K562 (cell line): ENCODE measurements around the gene SSBP2. TPM values are rescaled to one million over a fixed set of nuclear protein-coding genes. Genes with fewer than 3 reads are reported as not detected.

ENCODE experiments used
- BRD9 ChIP-seq: fragments of 450-650 bp; IDR thresholded peaks from 2 replicates; pipeline ENCODE4 v1.6.1; 2018; ENCODE audit warnings: low read depth; ENCODE audit not compliant: partially characterized antibody
- HDGF ChIP-seq: fragments of 450-650 bp; IDR thresholded peaks from 2 replicates; pipeline ENCODE4 v1.6.1; 2016
- HLTF ChIP-seq: fragments of 450-650 bp; IDR thresholded peaks from 2 replicates; pipeline ENCODE4 v1.6.1; 2016
- HNRNPLL ChIP-seq: fragments of 200-400 bp; formaldehyde crosslinking; IDR thresholded peaks from 2 replicates; pipeline ENCODE4 v1.6.1; 2017; ENCODE audit warnings: low read length, low read depth, mild to moderate bottlenecking; ENCODE audit not compliant: poor library complexity, severe bottlenecking
- ILK ChIP-seq: fragments of 450-650 bp; IDR thresholded peaks from 2 replicates; pipeline ENCODE4 v1.6.1; 2016; ENCODE audit warnings: missing genetic modification characterization, low read depth, mild to moderate bottlenecking, missing compliant biosample characterization, moderate library complexity, borderline replicate concordance
- PHF8 ChIP-seq: fragments of 200-600 bp; sonication (generic); IDR thresholded peaks from 2 replicates; pipeline ENCODE4 v1.6.1; 2012; ENCODE audit warnings: mixed run types, mild to moderate bottlenecking, inconsistent platforms, low read length, moderate library complexity, borderline replicate concordance
- POLR2G ChIP-seq: fragments of 200-400 bp; formaldehyde crosslinking; IDR thresholded peaks from 2 replicates; pipeline ENCODE4 v1.6.1; 2017; ENCODE audit warnings: low read depth, mild to moderate bottlenecking, antibody characterized with exemption, low read length, moderate library complexity
- RBM39 ChIP-seq: fragments of 200-400 bp; formaldehyde crosslinking; optimal IDR thresholded peaks from 2 replicates; pipeline ENCODE3; 2018; ENCODE audit warnings: low read depth, low read length
- RHOXF2B ChIP-seq: fragments of 250-450 bp; sonication (Bioruptor Pico); conservative IDR thresholded peaks from 2 replicates; pipeline ENCODE4 v1.5.1; 2021
- TCF3 ChIP-seq: sonication (generic); formaldehyde crosslinking; IDR thresholded peaks from 2 replicates; pipeline ENCODE4 v1.4.0; 2020; ENCODE audit warnings: mild to moderate bottlenecking, missing genetic modification reagents
- ZBTB17 ChIP-seq: fragments of 450-650 bp; formaldehyde crosslinking; IDR thresholded peaks from 2 replicates; pipeline ENCODE4 v1.4.0; 2020; ENCODE audit warnings: mild to moderate bottlenecking
- ZBTB7A ChIP-seq: IDR thresholded peaks from 2 replicates; pipeline ENCODE4 v1.6.1; 2011; ENCODE audit warnings: low read depth, mild to moderate bottlenecking, low read length, moderate library complexity, borderline replicate concordance; ENCODE audit not compliant: control insufficient read depth
- ZNF134 ChIP-seq: fragments of 250-450 bp; sonication (Bioruptor Pico); conservative IDR thresholded peaks from 2 replicates; pipeline ENCODE4 v1.4.0; 2020
- ZNF354B ChIP-seq: fragments of 250-450 bp; sonication (Bioruptor Pico); IDR thresholded peaks from 2 replicates; pipeline ENCODE4 v1.4.0; 2020
- polyA plus RNA-seq, 8 experiments: library from polyadenylated mRNA; depleted of rRNA in 4 of 8; stranded (reverse) in 5 of 8; unstranded in 3 of 8; fragments of >200 nt; fragmentation: Nextera tagmentation in 2 of 8; fragmentation: Illumina TruSeq in 1 of 8; extraction: Ambion mirVana in 2 of 8; extraction: Trizol in 1 of 8; gene quantifications; 2 replicates each; pipeline versions ENCODE4 v1.2.1 to v1.2.3, GENCODE V29; 2011 to 2014; ENCODE audit warnings: inconsistent platforms in 1 of 8, missing spikeins in 1 of 8
- total RNA-seq, 7 experiments: library from RNA; depleted of rRNA in 6 of 7; stranded (reverse); fragments of >200 nt in 6 of 7; fragmentation: Illumina TruSeq in 2 of 7; extraction: Trizol in 2 of 7; gene quantifications; 2 replicates each; pipeline versions ENCODE4 v1.2.1 to v1.2.3, GENCODE V29; 2011 to 2021; ENCODE audit warnings: low replicate concordance in 1 of 7
- TF ChIP-seq, protein P1 (sequence below): fragments of 450-650 bp; formaldehyde crosslinking; IDR thresholded peaks from 2 replicates; pipeline ENCODE4 v1.4.0; 2020; ENCODE audit warnings: mild to moderate bottlenecking, moderate library complexity
- TF ChIP-seq, protein P2 (sequence below), 2 experiments: fragments of 450-650 bp; IDR thresholded peaks; 2 replicates each; pipeline ENCODE4 v1.6.1; 2016
- TF ChIP-seq, protein P3 (sequence below): fragments of 250-450 bp; sonication (Bioruptor Pico); IDR thresholded peaks from 2 replicates; pipeline ENCODE4 v1.8.0; 2021; ENCODE audit warnings: borderline replicate concordance, mild to moderate bottlenecking, moderate library complexity; ENCODE audit not compliant: poor library complexity, severe bottlenecking
- TF ChIP-seq, protein P4 (sequence below): IDR thresholded peaks from 2 replicates; pipeline ENCODE4 v1.6.1; 2016; ENCODE audit warnings: missing genetic modification characterization, missing compliant biosample characterization
- TF ChIP-seq, protein P5 (sequence below): fragments of 250-450 bp; sonication (Bioruptor Pico); IDR thresholded peaks from 2 replicates; pipeline ENCODE4 v1.5.0; 2021
- TF ChIP-seq, protein P6 (sequence below): fragments of 450-650 bp; IDR thresholded peaks from 2 replicates; pipeline ENCODE4 v1.6.1; 2016
- TF ChIP-seq, protein P7 (sequence below): fragments of 250-450 bp; sonication (Bioruptor Pico); IDR thresholded peaks from 2 replicates; pipeline ENCODE4 v1.4.0; 2020; ENCODE audit warnings: mild to moderate bottlenecking

Gene SSBP2
- total and polyA plus RNA-seq, 9 of the 15 experiments (the other 6 are each of a cell fraction or from before 2014, with no cell fraction given) = 22.3 to 133 (median 42.1) TPM

DNA sequence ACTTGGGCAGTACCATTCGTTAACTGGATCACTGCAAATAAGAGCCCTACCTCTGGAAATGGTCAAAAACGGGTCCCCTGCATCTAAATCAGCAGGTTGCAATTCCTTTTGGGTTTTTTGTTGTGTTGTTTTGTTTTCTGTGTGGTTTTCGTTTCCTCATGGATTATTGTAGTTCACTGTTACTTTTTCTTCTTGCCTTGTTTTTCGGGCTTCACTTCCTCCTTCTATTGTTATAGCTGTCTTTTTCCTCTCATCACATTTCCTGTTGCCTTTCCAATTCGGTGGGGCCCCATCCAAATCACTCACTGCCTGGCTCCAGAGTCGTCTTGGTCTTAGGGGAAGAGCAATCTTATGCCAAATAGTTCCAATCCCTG is 8.7 kb upstream of the SSBP2 start (continued):
- TF ChIP-seq, protein P1, sequence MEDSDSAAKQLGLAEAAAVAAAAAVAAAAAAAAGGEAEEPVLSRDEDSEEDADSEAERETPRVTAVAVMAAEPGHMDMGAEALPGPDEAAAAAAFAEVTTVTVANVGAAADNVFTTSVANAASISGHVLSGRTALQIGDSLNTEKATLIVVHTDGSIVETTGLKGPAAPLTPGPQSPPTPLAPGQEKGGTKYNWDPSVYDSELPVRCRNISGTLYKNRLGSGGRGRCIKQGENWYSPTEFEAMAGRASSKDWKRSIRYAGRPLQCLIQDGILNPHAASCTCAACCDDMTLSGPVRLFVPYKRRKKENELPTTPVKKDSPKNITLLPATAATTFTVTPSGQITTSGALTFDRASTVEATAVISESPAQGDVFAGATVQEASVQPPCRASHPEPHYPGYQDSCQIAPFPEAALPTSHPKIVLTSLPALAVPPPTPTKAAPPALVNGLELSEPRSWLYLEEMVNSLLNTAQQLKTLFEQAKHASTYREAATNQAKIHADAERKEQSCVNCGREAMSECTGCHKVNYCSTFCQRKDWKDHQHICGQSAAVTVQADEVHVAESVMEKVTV = no peak
- TF ChIP-seq HNRNPLL (no peak), ZNF354B (CRISPR knock-in tag) (no peak), HLTF (0 out of 2 replicates have a peak, but pooled peaks have one; percentile 10), HDGF (no peak; the same call in 1 of the 2 replicates), ZNF134 (CRISPR knock-in tag) (no peak), POLR2G (no peak), RHOXF2B (CRISPR knock-in tag) (no peak), ILK (tag) (no peak), ZBTB7A (no peak), PHF8 (0 out of 2 replicates have a peak, but pooled peaks have one; percentile 8), BRD9 (peak; percentile 64), TCF3 (CRISPR knock-in tag) (no peak), RBM39 (no peak), ZBTB17 (CRISPR knock-in tag) (no peak)
- TF ChIP-seq, protein P2, sequence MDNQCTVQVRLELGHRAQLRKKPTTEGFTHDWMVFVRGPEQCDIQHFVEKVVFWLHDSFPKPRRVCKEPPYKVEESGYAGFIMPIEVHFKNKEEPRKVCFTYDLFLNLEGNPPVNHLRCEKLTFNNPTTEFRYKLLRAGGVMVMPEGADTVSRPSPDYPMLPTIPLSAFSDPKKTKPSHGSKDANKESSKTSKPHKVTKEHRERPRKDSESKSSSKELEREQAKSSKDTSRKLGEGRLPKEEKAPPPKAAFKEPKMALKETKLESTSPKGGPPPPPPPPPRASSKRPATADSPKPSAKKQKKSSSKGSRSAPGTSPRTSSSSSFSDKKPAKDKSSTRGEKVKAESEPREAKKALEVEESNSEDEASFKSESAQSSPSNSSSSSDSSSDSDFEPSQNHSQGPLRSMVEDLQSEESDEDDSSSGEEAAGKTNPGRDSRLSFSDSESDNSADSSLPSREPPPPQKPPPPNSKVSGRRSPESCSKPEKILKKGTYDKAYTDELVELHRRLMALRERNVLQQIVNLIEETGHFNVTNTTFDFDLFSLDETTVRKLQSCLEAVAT (IDR thresholded peaks at IDR 0.05) = peak; percentile 69 to 71
- TF ChIP-seq, protein P3, sequence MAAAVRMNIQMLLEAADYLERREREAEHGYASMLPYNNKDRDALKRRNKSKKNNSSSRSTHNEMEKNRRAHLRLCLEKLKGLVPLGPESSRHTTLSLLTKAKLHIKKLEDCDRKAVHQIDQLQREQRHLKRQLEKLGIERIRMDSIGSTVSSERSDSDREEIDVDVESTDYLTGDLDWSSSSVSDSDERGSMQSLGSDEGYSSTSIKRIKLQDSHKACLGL = no peak
- TF ChIP-seq, protein P4, sequence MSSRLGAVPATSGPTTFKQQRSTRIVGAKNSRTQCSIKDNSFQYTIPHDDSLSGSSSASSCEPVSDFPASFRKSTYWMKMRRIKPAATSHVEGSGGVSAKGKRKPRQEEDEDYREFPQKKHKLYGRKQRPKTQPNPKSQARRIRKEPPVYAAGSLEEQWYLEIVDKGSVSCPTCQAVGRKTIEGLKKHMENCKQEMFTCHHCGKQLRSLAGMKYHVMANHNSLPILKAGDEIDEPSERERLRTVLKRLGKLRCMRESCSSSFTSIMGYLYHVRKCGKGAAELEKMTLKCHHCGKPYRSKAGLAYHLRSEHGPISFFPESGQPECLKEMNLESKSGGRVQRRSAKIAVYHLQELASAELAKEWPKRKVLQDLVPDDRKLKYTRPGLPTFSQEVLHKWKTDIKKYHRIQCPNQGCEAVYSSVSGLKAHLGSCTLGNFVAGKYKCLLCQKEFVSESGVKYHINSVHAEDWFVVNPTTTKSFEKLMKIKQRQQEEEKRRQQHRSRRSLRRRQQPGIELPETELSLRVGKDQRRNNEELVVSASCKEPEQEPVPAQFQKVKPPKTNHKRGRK = 0 out of 2 replicates have a peak, but pooled peaks have one; percentile 23
- TF ChIP-seq, protein P5, sequence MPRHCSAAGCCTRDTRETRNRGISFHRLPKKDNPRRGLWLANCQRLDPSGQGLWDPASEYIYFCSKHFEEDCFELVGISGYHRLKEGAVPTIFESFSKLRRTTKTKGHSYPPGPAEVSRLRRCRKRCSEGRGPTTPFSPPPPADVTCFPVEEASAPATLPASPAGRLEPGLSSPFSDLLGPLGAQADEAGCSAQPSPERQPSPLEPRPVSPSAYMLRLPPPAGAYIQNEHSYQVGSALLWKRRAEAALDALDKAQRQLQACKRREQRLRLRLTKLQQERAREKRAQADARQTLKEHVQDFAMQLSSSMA = no peak
- TF ChIP-seq, protein P6, sequence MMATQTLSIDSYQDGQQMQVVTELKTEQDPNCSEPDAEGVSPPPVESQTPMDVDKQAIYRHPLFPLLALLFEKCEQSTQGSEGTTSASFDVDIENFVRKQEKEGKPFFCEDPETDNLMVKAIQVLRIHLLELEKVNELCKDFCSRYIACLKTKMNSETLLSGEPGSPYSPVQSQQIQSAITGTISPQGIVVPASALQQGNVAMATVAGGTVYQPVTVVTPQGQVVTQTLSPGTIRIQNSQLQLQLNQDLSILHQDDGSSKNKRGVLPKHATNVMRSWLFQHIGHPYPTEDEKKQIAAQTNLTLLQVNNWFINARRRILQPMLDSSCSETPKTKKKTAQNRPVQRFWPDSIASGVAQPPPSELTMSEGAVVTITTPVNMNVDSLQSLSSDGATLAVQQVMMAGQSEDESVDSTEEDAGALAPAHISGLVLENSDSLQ = 0 out of 2 replicates have a peak, but pooled peaks have one; percentile 33
- TF ChIP-seq, protein P7, sequence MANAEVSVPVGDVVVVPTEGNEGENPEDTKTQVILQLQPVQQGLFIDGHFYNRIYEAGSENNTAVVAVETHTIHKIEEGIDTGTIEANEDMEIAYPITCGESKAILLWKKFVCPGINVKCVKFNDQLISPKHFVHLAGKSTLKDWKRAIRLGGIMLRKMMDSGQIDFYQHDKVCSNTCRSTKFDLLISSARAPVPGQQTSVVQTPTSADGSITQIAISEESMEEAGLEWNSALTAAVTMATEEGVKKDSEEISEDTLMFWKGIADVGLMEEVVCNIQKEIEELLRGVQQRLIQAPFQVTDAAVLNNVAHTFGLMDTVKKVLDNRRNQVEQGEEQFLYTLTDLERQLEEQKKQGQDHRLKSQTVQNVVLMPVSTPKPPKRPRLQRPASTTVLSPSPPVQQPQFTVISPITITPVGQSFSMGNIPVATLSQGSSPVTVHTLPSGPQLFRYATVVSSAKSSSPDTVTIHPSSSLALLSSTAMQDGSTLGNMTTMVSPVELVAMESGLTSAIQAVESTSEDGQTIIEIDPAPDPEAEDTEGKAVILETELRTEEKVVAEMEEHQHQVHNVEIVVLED = no peak
